Limb (tissue), 2 donors: ENCODE measurements around the gene LRRC56.

Experiments used
- DNase-seq, 2 donors: peaks; one replicate each; pipeline ENCODE4 v3.0.0-alpha.2; 2016; ENCODE audit errors: extremely low spot score in 2 of 2

Gene LRRC56

GRCh38 chr11:574632-575312 lies 37.4 kb downstream of the LRRC56 start:
- DNase-seq: no peak

- DNase-seq: no peak
Observed at GRCh38 chr11:575313-575995, 38.1 kb downstream of the LRRC56 start.

DNA sequence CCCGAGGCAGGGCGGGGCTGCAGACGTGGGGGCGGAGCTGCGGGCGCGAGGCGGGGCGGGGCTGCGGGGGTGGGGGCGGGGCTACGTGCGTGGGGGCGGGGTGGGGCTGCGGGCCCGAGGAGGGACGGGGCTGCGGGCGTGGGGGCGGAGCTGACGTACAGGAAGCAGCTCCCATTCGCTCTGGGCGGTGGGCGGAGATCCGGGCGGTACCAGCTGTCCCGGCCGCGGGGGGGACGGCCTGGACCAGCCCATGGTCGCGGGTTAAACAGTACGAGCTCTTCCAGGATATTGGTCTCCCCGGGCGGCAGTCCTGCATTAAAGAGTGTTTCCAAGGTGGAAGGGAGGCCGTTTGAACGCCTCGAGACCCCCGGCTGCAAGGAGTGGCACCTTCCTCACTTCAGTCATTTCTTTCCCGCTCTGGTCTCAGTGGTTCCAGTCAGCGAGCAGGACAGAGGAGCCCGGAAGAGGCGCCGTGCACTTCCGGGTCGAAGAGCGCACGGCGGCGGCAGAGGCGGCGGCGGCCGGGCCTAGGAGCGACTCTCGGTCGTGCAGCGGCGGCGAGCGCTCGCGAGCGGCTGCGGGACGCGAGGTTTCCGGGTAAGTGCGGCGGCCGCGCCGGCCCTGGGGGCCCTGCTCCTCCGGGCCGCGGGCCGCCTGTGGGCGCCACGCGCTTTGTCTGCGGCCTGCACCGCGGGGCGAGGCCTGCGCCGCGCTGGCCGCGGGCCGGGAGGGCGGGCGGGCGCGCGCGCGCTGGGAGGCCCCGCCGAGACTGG lies 38.9 kb downstream of the LRRC56 start, which contains the start of gene PHRF1:
PHRF1 (plus strand) TSS at position 475 of the 773 bp plus-strand sequence. CDS start 5,043 bp downstream, outside the sequence.
- DNase-seq: peak; percentile 95 to 98

GRCh38 chr11:576811-577610 lies 39.7 kb downstream of the LRRC56 start:
- no peak for DNase-seq

GRCh38 chr11:577611-577894 lies 40.2 kb downstream of the LRRC56 start:
- no peak for DNase-seq

DNA sequence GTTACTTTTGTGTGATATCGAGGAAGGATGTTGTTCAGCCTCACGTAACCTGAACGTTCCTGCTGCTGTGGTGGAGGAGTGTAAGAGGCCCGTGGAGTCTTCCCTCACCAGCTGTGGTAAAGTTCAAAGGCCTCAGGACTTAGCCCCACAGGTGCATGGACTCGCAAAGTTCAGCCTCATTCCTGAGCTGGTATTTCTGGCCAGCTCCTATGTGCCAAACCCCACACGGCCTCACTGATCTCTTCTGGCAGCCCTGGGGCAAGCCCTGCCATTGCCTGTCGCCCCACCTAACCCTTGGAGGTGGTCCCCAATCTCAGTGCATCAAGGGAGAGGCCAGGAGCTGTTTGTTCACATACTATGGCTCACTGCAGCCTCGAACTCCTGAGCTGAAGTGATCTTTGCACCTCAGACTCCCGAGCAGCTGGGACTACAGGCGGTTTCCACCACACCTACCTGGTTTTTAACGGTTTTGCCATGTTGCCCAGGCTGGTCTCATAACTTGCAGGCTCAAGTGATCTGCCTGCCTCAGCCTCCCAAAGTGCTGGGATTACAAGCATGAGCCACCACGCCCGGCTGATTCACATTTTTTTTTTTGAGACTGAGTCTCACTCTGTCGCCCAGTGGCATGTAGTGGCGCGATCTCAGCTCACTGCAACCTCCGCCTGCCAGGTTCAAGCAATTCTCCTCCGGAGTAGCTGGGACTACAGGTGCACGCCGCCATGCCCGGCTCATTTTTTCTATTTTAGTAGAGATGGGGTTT lies 41.1 kb downstream of the LRRC56 start:
- no peak for DNase-seq

DNA sequence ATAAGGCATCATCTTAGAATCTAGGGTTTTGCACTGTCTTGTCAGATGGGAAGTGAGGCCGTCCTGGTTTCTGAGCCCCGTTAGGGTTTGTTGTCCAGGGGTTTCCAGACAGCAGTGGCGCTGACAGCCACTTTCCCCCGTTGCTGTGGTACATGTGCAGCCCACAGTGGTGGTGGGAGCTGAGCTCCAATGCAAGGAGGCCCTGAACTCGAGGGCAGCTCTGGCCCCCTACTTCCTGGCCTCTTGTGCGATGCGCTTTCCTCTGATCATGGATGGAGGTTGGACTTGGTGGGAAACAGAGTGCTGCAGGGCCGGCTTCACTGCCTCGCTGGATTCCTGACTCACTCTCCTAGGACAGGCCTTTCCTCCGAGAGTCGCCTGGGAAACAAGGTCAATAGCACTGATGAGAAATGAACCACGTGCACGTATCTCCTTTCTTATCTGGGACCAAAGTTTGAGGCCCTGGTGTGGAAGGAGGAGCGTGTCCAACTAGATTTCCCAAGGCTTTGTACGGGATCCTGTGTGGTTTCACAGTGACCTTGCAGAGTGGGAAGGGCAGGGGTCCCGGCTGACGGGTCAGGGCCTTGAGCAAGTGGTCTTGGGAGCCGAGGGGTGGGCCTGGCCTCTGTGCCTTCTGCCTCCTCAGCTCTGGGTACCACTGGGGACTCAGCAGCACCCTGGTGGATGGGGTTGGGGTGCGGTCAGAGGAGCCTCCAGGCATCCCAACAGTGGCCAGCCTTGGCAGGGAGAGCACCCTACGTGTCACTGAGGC lies 42.7 kb downstream of the LRRC56 start:
- no peak for DNase-seq

DNA sequence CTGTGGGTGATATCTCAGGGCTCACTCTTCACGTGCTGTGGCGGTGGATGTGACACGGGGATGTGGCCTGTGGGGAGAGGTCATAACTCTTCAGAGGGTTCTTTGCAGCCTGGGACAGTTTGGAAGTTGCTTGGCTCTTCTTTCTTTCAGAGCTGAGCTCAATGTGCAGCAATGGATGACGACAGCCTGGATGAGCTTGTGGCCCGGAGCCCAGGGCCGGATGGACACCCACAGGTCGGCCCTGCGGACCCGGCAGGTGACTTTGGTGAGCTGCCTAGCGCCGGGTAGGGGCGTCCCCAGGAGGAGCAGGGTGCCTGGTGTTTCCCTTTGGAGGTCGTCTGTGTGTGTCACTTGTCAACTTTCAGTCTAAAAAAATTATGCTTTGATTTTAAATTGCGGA lies 44.0 kb downstream of the LRRC56 start:
- DNase-seq: no peak

DNA sequence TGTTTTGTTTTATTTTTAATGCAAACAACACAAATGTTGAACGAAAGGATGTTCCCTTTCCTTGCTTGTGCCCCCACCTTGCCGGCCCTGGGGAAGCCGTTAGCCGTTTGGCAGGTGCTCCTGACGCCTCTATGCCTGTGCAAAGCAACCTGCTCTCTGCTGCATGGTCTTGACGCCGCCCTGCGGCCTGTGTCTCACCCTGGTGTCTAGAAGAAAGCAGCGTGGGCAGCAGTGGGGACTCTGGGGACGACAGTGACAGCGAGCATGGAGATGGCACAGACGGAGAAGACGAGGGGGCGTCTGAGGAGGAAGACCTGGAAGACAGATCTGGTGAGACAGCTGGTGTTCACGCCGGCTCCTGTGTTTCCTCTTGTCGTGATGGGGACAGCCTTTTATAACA lies 44.4 kb downstream of the LRRC56 start:
- DNase-seq: no peak

GRCh38 chr11:584287-584686 lies 47.0 kb downstream of the LRRC56 start:
- no peak for DNase-seq

GRCh38 chr11:586376-587316 lies 49.3 kb downstream of the LRRC56 start:
- DNase-seq: no peak

GRCh38 chr11:587546-587945 lies 50.2 kb downstream of the LRRC56 start:
- DNase-seq: no peak

DNA sequence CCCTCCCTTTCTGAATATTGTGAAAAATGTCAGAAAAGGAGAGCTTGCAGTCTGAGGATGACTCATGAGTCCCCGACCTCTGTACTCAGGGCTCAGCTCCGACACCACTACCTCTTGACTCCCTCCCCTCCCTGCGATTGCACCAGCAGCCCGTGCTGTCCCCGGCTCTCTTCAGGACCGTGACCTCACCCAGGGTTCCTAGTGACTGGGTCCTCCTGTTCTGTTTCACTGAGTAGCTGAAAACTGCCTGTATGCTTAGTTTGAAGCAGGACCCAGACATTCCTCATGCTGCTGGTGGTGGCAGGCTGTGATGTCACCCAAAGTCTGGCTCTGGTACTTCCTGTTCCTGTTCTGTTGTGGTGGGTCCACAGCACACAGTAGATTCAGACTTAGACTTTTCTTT lies 50.7 kb downstream of the LRRC56 start:
- no peak for DNase-seq

DNA sequence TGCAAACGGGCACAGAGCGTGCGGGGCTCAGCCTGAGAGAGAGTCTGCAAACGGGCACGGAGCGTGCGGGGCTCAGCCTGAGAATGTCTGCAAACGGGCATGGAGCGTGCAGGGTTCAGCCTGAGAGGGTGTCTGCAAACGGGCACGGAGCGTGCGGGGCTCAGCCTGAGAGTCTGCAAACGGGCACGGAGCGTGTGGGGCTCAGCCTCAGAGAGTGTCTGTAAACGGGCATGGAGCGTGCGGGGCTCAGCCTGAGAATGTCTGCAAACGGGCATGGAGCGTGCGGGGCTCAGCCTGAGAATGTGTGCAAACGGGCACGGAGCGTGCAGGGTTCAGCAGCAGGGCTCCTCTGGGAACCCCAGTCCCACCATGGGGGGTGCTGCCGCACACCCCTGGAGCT lies 52.5 kb downstream of the LRRC56 start:
- no peak for DNase-seq

DNA sequence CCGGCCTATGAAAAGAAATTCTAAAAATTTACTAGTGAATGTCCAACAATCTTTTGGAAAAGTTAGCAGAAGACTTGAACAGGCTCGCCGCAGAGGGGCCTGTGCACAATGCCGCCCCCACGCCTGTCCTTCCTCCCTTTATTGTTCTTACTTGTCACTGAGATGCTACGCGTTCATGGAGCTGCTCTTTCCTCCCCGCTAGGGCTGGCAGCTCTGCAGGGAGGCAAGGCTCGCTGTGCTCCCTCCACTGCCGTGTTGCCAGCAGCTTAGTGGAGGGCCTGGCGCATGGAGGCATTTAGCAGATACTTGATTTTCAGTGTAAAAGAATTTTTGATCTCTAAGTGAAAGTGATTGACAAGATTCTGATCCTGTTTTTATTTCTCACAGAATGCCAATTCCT lies 53.7 kb downstream of the LRRC56 start:
- DNase-seq: no peak

DNA sequence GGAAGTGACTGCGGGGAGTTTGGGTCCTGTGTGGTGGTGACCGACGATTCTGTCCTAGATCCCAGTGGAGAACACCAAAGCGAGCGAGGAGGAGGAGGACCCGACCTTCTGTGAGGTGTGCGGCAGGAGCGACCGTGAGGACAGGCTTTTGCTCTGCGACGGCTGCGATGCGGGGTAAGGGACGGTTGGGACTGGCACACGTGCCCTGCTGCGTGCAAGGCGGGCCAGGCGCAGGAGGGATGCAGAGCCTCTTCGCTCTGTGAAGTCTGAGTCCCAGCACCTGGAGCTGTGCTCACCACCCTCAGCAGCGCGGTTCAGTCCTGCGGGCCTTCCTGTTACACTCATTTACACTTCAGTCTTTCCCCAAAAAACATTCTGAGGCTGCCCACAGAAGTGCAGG lies 55.2 kb downstream of the LRRC56 start:
- no peak for DNase-seq

DNA sequence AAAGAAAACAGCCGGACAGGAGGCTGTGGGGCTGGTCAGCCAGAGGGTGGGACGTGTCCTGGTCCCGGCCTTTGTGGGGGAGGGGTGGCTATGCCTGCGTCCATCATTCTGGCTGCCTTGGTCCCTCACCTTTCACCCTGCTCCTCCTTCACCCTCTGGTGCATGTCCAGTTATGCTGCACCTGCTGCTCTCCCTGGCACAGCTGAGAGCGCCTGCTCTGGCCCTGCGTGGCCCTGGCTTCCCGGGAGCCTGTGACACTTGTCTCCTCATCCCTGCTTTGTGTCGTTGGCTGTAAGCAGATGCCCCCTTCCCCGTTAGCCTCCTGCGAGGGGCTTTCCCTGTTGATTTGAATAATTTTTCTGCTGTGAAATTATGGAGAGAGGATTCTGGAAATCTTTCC lies 55.6 kb downstream of the LRRC56 start:
- no peak for DNase-seq

DNA sequence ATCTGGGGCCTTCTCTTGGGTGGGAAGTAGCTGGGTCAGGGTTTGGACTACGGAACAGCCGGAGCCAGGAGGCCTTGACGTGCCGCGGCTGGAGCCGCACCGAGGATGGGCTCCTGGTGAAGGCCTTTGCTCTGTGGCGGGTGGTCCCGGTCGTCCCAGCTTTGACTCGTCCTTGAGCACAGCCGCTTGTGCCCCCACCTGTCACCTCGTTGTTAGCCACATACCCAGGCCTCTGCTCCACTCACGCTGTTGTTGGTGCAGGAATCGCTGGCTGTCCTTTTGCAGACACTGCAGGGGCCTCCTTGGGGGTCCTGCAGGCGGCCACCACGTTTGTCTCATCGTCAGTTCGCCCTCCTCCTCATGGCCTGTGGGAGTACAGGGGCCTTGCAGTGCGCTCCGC lies 56.0 kb downstream of the LRRC56 start:
- no peak for DNase-seq

DNA sequence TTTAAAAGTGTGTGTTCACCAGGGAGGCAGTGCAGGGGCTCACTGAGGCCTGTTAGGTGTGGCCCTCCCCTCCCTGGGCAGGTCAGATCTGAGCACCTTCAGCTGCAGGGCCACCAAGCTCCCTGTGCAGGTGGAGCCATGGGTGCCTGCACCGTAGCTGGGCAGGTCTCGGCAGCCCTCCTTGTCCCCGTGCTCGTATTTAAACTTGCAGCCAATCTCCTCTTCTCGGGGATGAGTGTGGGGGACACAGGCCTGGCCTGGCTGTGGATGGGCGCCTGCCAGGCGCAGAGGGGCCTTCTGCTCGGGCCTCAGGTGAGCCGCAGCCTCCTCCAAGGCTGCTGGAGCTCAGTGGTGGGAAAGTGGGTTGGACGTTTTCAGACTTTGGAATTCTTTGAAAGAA lies 58.1 kb downstream of the LRRC56 start:
- DNase-seq: no peak
